A673 (cell line): ENCODE results near the gene PPP1R3G.

ENCODE experiments used
- EZH2 ChIP-seq: fragments of 200-600 bp; sonication (generic); IDR thresholded peaks from 2 replicates; pipeline ENCODE4 v1.6.1; 2017; ENCODE audit warnings: borderline replicate concordance, low read depth, mild to moderate bottlenecking, mixed read lengths, antibody characterized with exemption, low read length; ENCODE audit not compliant: poor library complexity, severe bottlenecking
- TF ChIP-seq, protein P1 (sequence below): fragments of 300-800, 200-600 bp; sonication (generic); conservative IDR thresholded peaks from 2 replicates; pipeline ENCODE4 v1.5.1; 2017; ENCODE audit warnings: low read depth, mild to moderate bottlenecking, antibody characterized with exemption, low read length, moderate library complexity, mixed read lengths

DNA sequence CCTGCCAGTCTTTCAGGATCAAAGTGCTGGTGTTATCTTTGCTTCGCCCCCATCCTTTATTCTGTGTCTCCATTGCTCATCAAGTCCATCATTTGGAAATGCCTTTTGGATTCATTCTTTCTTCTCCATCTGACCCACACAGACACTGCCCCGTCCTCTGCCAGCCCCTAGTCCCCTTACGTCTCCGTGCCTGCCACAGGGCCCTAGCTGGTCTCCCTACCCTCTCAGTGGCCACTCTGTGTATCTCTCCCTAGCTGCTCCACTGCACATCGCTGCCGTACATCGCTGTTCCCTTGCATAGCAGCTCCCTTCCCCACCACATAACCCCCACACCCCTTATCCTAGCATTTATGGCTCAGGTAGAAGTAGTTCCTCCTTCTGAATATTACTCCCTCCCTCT lies 15.7 kb downstream of the PPP1R3G start:
- TF ChIP-seq, protein P1, sequence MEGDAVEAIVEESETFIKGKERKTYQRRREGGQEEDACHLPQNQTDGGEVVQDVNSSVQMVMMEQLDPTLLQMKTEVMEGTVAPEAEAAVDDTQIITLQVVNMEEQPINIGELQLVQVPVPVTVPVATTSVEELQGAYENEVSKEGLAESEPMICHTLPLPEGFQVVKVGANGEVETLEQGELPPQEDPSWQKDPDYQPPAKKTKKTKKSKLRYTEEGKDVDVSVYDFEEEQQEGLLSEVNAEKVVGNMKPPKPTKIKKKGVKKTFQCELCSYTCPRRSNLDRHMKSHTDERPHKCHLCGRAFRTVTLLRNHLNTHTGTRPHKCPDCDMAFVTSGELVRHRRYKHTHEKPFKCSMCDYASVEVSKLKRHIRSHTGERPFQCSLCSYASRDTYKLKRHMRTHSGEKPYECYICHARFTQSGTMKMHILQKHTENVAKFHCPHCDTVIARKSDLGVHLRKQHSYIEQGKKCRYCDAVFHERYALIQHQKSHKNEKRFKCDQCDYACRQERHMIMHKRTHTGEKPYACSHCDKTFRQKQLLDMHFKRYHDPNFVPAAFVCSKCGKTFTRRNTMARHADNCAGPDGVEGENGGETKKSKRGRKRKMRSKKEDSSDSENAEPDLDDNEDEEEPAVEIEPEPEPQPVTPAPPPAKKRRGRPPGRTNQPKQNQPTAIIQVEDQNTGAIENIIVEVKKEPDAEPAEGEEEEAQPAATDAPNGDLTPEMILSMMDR, result no peak
- TF ChIP-seq EZH2, result no peak
